LNCaP clone FGC (cell line): ENCODE measurements around the gene SPACA6.
"Not testable (repeated sequence)": the region's sequence is repeated elsewhere in the genome, so short reads cannot be mapped to it uniquely, and the experiment has no call there.

Experiments
- DNase-seq: peaks from one replicate; pipeline ENCODE4 v3.0.0-alpha.2; 2011; ENCODE audit warnings: low read depth
- H3K4me3 ChIP-seq: 2 replicates; pipeline ENCODE4 v1.5.1; 2011; ENCODE audit warnings: mild to moderate bottlenecking, low read depth, low read length, control low read depth
- TF ChIP-seq, protein P1 (sequence below): IDR thresholded peaks from 2 replicates; pipeline ENCODE4 v1.5.1; 2012; ENCODE audit warnings: mild to moderate bottlenecking; ENCODE audit not compliant: control insufficient read depth, insufficient read depth; ENCODE audit errors: extremely low read depth

SPACA6 gene, protein sequence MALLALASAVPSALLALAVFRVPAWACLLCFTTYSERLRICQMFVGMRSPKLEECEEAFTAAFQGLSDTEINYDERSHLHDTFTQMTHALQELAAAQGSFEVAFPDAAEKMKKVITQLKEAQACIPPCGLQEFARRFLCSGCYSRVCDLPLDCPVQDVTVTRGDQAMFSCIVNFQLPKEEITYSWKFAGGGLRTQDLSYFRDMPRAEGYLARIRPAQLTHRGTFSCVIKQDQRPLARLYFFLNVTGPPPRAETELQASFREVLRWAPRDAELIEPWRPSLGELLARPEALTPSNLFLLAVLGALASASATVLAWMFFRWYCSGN

DNA sequence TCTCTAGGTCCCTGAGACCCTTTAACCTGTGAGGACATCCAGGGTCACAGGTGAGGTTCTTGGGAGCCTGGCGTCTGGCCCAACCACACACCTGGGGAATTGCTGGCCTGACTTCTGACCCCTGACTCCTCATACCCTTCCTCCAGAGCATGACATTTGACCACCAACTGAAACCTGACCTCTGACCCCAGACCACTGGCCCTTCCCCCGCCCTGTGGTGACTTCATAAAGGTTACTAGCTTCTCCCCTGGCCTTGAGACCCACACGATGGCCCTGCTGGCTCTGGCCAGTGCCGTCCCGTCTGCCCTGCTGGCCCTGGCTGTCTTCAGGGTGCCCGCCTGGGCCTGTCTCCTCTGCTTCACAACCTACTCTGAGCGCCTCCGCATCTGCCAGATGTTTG lies at the start of gene SPACA6:
Gene SPACA6, plus strand, starts transcription at position 71 of the 400 bp plus-strand sequence. Its CDS starts 197 bp downstream, at position 268.
- no peak for DNase-seq
- H3K4me3 ChIP-seq: no peak within 1 kb of the TSS
- TF ChIP-seq, protein P1, sequence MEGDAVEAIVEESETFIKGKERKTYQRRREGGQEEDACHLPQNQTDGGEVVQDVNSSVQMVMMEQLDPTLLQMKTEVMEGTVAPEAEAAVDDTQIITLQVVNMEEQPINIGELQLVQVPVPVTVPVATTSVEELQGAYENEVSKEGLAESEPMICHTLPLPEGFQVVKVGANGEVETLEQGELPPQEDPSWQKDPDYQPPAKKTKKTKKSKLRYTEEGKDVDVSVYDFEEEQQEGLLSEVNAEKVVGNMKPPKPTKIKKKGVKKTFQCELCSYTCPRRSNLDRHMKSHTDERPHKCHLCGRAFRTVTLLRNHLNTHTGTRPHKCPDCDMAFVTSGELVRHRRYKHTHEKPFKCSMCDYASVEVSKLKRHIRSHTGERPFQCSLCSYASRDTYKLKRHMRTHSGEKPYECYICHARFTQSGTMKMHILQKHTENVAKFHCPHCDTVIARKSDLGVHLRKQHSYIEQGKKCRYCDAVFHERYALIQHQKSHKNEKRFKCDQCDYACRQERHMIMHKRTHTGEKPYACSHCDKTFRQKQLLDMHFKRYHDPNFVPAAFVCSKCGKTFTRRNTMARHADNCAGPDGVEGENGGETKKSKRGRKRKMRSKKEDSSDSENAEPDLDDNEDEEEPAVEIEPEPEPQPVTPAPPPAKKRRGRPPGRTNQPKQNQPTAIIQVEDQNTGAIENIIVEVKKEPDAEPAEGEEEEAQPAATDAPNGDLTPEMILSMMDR: no peak

DNA sequence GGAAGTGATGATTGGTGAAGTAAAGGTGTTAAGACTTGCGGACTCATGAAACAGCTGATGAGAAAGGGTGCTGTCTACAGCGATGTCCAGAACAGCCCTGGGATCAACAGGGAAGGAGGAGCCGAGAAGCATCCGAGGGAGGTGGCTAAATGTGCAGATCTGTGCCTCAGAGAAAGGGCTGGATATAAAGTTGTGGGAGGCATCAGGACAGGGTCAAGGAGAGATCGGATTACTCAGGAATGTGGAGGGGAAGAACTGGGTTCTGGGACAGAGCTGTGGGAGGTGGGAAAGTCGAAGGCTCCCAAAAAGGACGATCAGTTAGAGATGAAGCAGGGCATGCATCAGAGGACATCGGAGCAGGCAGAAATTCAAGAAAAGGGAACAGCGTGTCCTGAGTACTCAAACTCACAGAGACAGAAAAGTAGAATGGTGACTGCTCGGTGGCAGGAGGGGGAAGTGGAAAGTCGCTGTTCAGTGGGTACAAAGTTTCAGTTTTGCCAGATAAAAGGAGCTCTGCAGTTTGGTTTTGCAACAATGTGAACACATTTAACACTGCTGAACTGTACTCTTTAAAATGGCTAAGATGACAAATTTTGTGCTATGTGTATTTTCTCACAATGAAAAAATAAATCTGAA lies 48.4 kb upstream of the SPACA6 start:
- DNase-seq: no peak
- TF ChIP-seq, protein P1: no peak
- no peak overlapping the region for H3K4me3 ChIP-seq

DNA sequence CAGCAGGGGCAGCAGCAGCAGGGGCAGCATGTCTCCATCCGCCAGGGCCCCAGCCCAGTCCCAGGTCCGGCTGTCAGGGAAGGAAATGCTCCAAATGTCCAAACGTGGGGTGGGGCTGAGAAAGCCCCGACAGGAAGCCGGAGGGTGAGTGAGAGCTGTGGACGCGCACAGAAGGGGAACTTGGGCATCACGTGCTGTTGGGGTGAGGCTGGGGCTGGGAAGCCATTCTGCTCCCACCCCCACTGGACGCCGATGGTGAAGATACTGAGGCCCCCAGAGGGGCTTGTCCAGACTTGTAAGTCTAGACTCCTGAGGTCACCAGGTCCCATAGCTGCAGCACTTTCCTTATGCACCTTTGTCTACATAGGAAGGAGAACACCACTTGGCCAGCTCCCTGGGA lies 46.4 kb upstream of the SPACA6 start, which contains the start of gene SIGLEC14:
Gene SIGLEC14, minus strand, starts transcription at position 96 of the 400 bp plus-strand sequence. Its CDS starts 66 bp downstream, at position 30.
- DNase-seq, H3K4me3 ChIP-seq: not testable (repeated sequence)

GRCh38 chr19:51647318-51647717 lies 45.8 kb upstream of the SPACA6 start:
- TF ChIP-seq, protein P1: no peak
- no peak for DNase-seq
- H3K4me3 ChIP-seq: no peak overlapping the region

GRCh38 chr19:51651216-51651846 lies 41.8 kb upstream of the SPACA6 start:
- TF ChIP-seq, protein P1: no peak
- DNase-seq: no peak
- no peak overlapping the region for H3K4me3 ChIP-seq

GRCh38 chr19:51652266-51652665 lies 40.9 kb upstream of the SPACA6 start:
- no peak overlapping the region for H3K4me3 ChIP-seq
- no peak for DNase-seq
- TF ChIP-seq, protein P1: no peak

- DNase-seq: no peak
- TF ChIP-seq, protein P1: no peak
- H3K4me3 ChIP-seq: no peak overlapping the region
These were observed 40.0 kb upstream of the SPACA6 start for GRCh38 chr19:51653162-51653561.
